ENCODE measurements around the gene KCNK4. TPM values are rescaled to one million over a fixed set of nuclear protein-coding genes. Genes with fewer than 3 reads are reported as not detected.

Gene KCNK4
- total RNA-seq, 2 donors from 2014 or later: not detected

- ATAC-seq (ENCODE audit: insufficient number of reproducible peaks, low FRiP score, low read depth): no peak
- Histone ChIP-seq H3K27ac (no peak overlapping the region), H3K36me3 (peaks cover 35% of the 10 kb centered on the region), H3K9me3 (no peaks in the 10 kb centered on the region), H3K27me3 (replicated peaks; ENCODE audit: insufficient read depth) (no peaks in the 10 kb centered on the region), H3K4me1 (ENCODE audit: control insufficient read depth in 1 of 2, low read depth in 2 of 2) (peaks cover 19 to 30% of the 10 kb centered on the region in 2 donors), H3K4me3 (no peak overlapping the region)
- TF ChIP-seq, protein P1, sequence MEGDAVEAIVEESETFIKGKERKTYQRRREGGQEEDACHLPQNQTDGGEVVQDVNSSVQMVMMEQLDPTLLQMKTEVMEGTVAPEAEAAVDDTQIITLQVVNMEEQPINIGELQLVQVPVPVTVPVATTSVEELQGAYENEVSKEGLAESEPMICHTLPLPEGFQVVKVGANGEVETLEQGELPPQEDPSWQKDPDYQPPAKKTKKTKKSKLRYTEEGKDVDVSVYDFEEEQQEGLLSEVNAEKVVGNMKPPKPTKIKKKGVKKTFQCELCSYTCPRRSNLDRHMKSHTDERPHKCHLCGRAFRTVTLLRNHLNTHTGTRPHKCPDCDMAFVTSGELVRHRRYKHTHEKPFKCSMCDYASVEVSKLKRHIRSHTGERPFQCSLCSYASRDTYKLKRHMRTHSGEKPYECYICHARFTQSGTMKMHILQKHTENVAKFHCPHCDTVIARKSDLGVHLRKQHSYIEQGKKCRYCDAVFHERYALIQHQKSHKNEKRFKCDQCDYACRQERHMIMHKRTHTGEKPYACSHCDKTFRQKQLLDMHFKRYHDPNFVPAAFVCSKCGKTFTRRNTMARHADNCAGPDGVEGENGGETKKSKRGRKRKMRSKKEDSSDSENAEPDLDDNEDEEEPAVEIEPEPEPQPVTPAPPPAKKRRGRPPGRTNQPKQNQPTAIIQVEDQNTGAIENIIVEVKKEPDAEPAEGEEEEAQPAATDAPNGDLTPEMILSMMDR (IDR thresholded peaks at IDR 0.05): no peak
- DNase-seq (ENCODE audit: low spot score): no peak
These were observed 35.7 kb upstream of the KCNK4 start for GRCh38 chr11:64255135-64256128.

DNA sequence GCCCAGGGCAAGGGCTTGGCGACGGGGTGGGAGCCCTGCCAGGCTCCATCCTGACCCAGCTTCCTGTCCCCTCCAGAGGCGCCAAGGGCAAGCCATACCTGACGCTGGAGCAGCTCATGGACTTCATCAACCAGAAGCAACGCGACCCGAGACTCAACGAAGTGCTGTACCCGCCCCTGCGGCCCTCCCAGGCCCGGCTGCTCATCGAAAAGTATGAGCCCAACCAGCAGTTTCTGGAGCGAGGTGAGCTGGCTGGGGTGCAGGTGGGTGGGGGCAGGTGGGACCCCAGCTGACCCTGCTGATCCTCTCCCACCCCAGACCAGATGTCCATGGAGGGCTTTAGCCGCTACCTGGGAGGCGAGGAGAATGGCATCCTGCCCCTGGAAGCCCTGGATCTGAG is 34.8 kb upstream of the KCNK4 start:
- DNase-seq (ENCODE audit: low spot score) (no peak), ATAC-seq (ENCODE audit: insufficient number of reproducible peaks, low FRiP score, low read depth) (no peak)
- Histone ChIP-seq H3K27ac (no peak overlapping the region), H3K36me3 (peaks cover 35% of the 10 kb centered on the region), H3K27me3 (replicated peaks; ENCODE audit: insufficient read depth) (no peaks in the 10 kb centered on the region), H3K4me1 (ENCODE audit: control insufficient read depth in 1 of 2, low read depth in 2 of 2) (peaks cover 14 to 23% of the 10 kb centered on the region in 2 donors), H3K4me3 (no peak overlapping the region), H3K9me3 (no peaks in the 10 kb centered on the region)
- TF ChIP-seq, protein P1 (IDR thresholded peaks at IDR 0.05): no peak

GRCh38 chr11:64258356-64258755 is 32.7 kb upstream of the KCNK4 start:
- Histone ChIP-seq H3K4me3 (no peak overlapping the region), H3K4me1 (ENCODE audit: control insufficient read depth in 1 of 2, low read depth in 2 of 2) (peaks cover under 1 to 6% of the 10 kb centered on the region in 2 donors), H3K36me3 (peaks cover 56% of the 10 kb centered on the region), H3K9me3 (no peaks in the 10 kb centered on the region), H3K27ac (no peak overlapping the region), H3K27me3 (replicated peaks; ENCODE audit: insufficient read depth) (no peaks in the 10 kb centered on the region)
- TF ChIP-seq, protein P1 (IDR thresholded peaks at IDR 0.05): no peak
- DNase-seq (ENCODE audit: low spot score) (no peak), ATAC-seq (ENCODE audit: insufficient number of reproducible peaks, low FRiP score, low read depth) (no peak)

- H3K27me3 ChIP-seq (replicated peaks; ENCODE audit: insufficient read depth): no peaks in the 10 kb centered on the region
- peaks cover 62% of the 10 kb centered on the region for H3K36me3 ChIP-seq
- ATAC-seq (ENCODE audit: insufficient number of reproducible peaks, low FRiP score, low read depth): no peak
These were observed 32.1 kb upstream of the KCNK4 start for GRCh38 chr11:64258946-64259532.

More at GRCh38 chr11:64258946-64259532, 32.1 kb upstream of the KCNK4 start:
- TF ChIP-seq, protein P1 (IDR thresholded peaks at IDR 0.05): no peak
- Histone ChIP-seq H3K4me1 (ENCODE audit: control insufficient read depth in 1 of 2, low read depth in 2 of 2) (no peaks in the 10 kb centered on the region), H3K27ac (no peak overlapping the region), H3K9me3 (no peaks in the 10 kb centered on the region), H3K4me3 (no peak overlapping the region)
- no peak for DNase-seq (ENCODE audit: low spot score)
